Activated B cell treated with CpG ODN at 0.5 μM for 24 hours (primary cell): ENCODE data around the gene TEX48. TPM values are rescaled to one million over a fixed set of nuclear protein-coding genes. Genes with fewer than 3 reads are reported as not detected.
A peak's percentile ranks its signal among the peaks of the same experiment; 100 is the strongest.

Experiments
- ATAC-seq: fragments of 200-7000 bp; cut with Tn5 transposase; one replicate; pipeline ENCODE4 v1.10.0; 2021; ENCODE audit warnings: low read depth, mild to moderate bottlenecking, moderate library complexity
- CTCF ChIA-PET: fragments of 350-600 bp; sonication (Branson Sonifier 250); formaldehyde crosslinking; loops from one replicate; lab custom pipeline; 2021; ENCODE audit warnings: antibody characterized with exemption; lab: Charles Lee
- POLR2A ChIA-PET: fragments of 350-600 bp; sonication (Branson Sonifier 250); formaldehyde crosslinking; loops from one replicate; lab custom pipeline; 2021; ENCODE audit warnings: antibody characterized with exemption; lab: Charles Lee
- DNase-seq: peaks from one replicate; pipeline ENCODE4 v3.0.0; 2022
- H3K27ac Mint-ChIP-seq: one replicate; pipeline ENCODE4 v1.8.0; 2020; ENCODE audit warnings: mixed read lengths
- H3K27me3 Mint-ChIP-seq: one replicate; pipeline ENCODE4 v1.8.0; 2021; ENCODE audit warnings: mixed read lengths
- H3K36me3 Mint-ChIP-seq: one replicate; pipeline ENCODE4 v1.8.0; 2021; ENCODE audit warnings: low read depth, mixed read lengths
- H3K4me1 Mint-ChIP-seq: one replicate; pipeline ENCODE4 v1.8.0; 2021; ENCODE audit warnings: mixed read lengths
- H3K4me3 Mint-ChIP-seq: one replicate; pipeline ENCODE4 v1.8.0; 2020; ENCODE audit warnings: mild to moderate bottlenecking, mixed read lengths
- H3K9me3 Mint-ChIP-seq: one replicate; pipeline ENCODE4 v1.8.0; 2020; ENCODE audit warnings: mixed read lengths
- intact Hi-C: fragments of 100-400 bp; cut with micrococcal nuclease; formaldehyde crosslinking; loops from one replicate; pipeline ENCODE4 v1.15.1; 2024
- total RNA-seq: library from RNA; stranded (reverse); gene quantifications from 2 replicates; pipeline ENCODE4 v1.2.3, GENCODE V29; 2022
- TF ChIP-seq, protein P1 (sequence below): fragments of 200-600 bp; IDR thresholded peaks from one replicate; pipeline ENCODE4 v1.8.0; 2022; ENCODE audit warnings: antibody characterized with exemption, mild to moderate bottlenecking

TEX48 gene
- total RNA-seq, 1 donor from 2014 or later = not detected

DNA sequence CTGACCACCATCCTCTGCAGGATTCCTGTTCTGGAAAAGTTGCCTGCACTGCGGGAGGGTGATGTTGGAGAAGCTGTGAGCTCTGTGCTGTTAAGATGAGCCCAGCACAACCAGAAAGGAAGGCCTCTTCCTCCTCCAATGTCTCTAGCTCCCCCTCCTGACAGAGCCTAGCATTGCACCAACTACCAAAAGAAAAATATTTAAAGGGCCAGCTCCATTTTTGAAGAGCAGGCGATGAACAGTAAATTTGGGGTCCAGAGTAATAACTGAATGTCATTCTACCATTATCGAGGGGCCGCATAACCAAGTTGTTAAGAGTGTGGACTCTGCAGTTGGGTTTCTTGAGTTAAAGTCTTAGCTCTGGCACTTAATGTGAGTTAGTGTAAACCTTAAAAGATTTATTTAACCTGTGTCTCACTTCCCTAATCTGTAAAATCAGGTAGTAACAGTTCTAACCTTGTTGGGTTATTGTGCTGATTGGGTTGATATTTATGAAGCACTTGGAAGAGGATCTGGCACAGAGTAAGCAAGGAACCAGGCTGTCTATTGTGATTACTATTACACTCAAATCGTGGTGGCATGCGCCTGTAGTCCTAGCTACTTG, 28.3 kb downstream of the TEX48 start:
- ATAC-seq (peak; percentile 98), DNase-seq (peak; percentile 55)
- peaks cover 23% of the 10 kb centered on the region for H3K4me1 Mint-ChIP-seq
- CTCF ChIA-PET = interaction anchor here (0.6 to 6.5 kb wide), 55 partner anchors 8 to 361 kb away, joined by 3 to 136 read pairs (median 4); partner anchors contain the start of genes ATP6V1G1 and WHRN
- H3K27ac Mint-ChIP-seq = no peak overlapping the region
- H3K36me3 Mint-ChIP-seq = peaks cover 18% of the 10 kb centered on the region
- TF ChIP-seq, protein P1, sequence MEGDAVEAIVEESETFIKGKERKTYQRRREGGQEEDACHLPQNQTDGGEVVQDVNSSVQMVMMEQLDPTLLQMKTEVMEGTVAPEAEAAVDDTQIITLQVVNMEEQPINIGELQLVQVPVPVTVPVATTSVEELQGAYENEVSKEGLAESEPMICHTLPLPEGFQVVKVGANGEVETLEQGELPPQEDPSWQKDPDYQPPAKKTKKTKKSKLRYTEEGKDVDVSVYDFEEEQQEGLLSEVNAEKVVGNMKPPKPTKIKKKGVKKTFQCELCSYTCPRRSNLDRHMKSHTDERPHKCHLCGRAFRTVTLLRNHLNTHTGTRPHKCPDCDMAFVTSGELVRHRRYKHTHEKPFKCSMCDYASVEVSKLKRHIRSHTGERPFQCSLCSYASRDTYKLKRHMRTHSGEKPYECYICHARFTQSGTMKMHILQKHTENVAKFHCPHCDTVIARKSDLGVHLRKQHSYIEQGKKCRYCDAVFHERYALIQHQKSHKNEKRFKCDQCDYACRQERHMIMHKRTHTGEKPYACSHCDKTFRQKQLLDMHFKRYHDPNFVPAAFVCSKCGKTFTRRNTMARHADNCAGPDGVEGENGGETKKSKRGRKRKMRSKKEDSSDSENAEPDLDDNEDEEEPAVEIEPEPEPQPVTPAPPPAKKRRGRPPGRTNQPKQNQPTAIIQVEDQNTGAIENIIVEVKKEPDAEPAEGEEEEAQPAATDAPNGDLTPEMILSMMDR = peak; percentile 61
- H3K4me3 Mint-ChIP-seq = no peak overlapping the region
- intact Hi-C loops = loop anchor here (1.0 kb wide), 9 partner anchors 42 to 314 kb away; partner anchors contain the start of genes ATP6V1G1 and TMEM268
- no peaks in the 10 kb centered on the region for H3K27me3 Mint-ChIP-seq
- H3K9me3 Mint-ChIP-seq = no peaks in the 10 kb centered on the region
- POLR2A ChIA-PET = interaction anchor here (0.6 to 3.2 kb wide), 14 partner anchors 37 to 1243 kb away, joined by 3 to 22 read pairs (median 4); partner anchors contain the start of genes ATP6V1G1, C9orf43 and POLE3

DNA sequence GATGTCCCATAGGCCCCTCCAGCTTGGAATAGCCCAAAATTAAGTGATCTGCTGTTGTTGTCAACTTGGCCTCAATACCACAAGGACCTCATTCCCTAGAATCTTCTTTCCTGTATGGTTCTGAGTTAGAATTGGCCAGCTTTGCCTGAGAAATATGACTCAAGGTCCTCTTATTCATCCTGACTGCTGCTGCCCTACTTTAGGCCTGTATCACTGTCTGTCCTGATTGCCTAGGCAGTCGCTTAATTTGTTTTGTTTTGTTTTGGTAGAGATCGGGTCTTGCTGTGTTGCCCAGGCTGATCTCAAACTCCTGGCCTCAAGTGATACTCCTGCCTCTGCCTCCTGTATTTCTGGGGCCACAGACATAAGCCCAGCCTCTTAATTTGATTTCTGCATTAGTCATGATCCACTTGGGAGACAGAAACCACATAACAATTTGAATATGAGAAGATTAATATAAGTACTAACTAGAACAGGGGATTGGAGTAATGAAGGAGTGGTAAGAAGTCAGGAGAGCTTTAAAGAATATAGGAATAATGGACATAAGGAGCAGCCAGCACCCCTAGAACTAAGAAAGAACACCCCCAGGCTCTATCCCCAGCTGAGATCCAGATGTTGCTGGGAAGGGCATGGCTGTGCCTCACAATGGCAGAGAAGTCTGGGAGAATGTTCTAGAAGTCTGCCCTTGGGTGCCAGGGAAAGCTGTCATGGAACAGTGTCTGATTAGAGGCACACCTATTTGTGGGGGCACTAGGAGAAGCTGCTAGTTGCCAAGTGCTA, 29.0 kb downstream of the TEX48 start:
- intact Hi-C loops = loop anchor here (1.0 kb wide), 9 partner anchors 42 to 314 kb away; partner anchors contain the start of genes ATP6V1G1 and TMEM268
- no peak for DNase-seq
- ATAC-seq = no peak

DNA sequence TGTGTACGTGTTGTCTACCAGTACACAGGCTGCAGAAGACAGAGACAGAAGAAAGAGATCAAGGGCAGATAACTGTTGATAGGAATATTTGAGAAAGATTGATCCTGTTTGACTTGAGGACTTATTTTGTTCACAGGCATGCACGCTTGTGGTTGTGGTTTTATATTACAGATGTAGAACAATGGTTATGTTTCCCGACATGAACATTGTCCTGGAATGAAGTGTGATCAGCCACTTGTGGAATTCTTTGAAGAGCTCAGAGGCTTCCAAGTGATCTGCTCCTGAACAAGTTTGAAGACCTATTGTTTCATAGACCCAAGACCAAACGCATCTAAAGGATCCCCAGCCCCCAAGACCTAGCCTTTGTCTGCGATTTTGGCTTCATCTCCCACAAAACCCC, 38.1 kb downstream of the TEX48 start:
- H3K36me3 Mint-ChIP-seq = peaks cover 86% of the 10 kb centered on the region
- H3K27ac Mint-ChIP-seq = peak overlapping the region; percentile 43
- H3K4me3 Mint-ChIP-seq = no peak overlapping the region
- H3K4me1 Mint-ChIP-seq = peaks cover 10% of the 10 kb centered on the region
- DNase-seq (no peak), ATAC-seq (no peak)
- H3K9me3 Mint-ChIP-seq = peaks cover 4% of the 10 kb centered on the region
- POLR2A ChIA-PET = no interaction called here
- TF ChIP-seq, protein P1 = no peak
- intact Hi-C loops = no loop called here
- CTCF ChIA-PET = interaction anchor here (1.1 kb wide), 1 partner anchor 9 kb away, joined by 5 read pairs; no protein-coding TSS in a partner anchor
- no peaks in the 10 kb centered on the region for H3K27me3 Mint-ChIP-seq

More for the DNA sequence above, 29.0 kb downstream of the TEX48 start:
- Mint-ChIP-seq H3K4me1 (peaks cover 23% of the 10 kb centered on the region), H3K36me3 (peaks cover 22% of the 10 kb centered on the region), H3K4me3 (no peak overlapping the region), H3K9me3 (no peaks in the 10 kb centered on the region), H3K27me3 (no peaks in the 10 kb centered on the region), H3K27ac (peak overlapping the region; percentile 37)
- POLR2A ChIA-PET = interaction anchor here (0.6 to 3.2 kb wide), 13 partner anchors 36 to 313 kb away, joined by 3 to 22 read pairs (median 4); partner anchors contain the start of gene ATP6V1G1
- CTCF ChIA-PET = interaction anchor here (0.6 to 6.5 kb wide), 51 partner anchors 9 to 361 kb away, joined by 3 to 136 read pairs (median 4); partner anchors contain the start of genes ATP6V1G1 and WHRN
- TF ChIP-seq, protein P1 = no peak

DNA sequence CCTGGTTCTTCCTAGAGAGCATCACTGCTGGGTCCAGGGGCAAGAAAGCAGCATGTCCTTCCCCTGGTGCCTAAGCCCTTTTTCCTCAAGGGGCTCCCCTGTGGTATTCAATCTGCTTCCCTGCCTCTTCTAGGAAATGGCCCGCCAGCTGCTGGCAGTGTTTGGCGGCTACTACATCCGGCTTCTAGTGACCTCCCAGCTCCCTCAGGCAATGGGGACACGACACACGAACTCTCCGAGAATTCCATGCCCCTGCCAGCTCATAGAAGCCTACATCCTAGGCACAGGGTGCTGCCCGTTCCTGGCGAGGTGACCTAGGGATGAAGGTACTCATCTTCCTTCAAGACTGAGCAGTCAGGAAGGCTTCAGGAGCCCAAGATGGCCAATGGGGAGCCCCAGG, 39.0 kb downstream of the TEX48 start:
- H3K4me1 Mint-ChIP-seq = peaks cover 10% of the 10 kb centered on the region
- H3K27ac Mint-ChIP-seq = no peak overlapping the region
- H3K36me3 Mint-ChIP-seq = peaks cover 87% of the 10 kb centered on the region
- DNase-seq (no peak), ATAC-seq (no peak)
- ChIA-PET POLR2A (interaction anchor here (0.5 to 0.6 kb wide), 2 partner anchors 68 to 107 kb away, joined by 3 to 4 read pairs; no protein-coding TSS in a partner anchor), CTCF (no interaction called here)
- peaks cover 4% of the 10 kb centered on the region for H3K9me3 Mint-ChIP-seq
- TF ChIP-seq, protein P1 = no peak
- H3K27me3 Mint-ChIP-seq = no peaks in the 10 kb centered on the region
- intact Hi-C loops = no loop called here
- no peak overlapping the region for H3K4me3 Mint-ChIP-seq
